Stimulated activated CD8-positive, alpha-beta memory T cell treated with anti-CD3 and anti-CD28 coated beads, Interleukin-4, amount 100 ng/mL, for 48 hours (primary cell): ENCODE results near the gene C19orf38.

Experiments
- DNase-seq: peaks from one replicate; pipeline ENCODE4 v3.0.0-alpha.2; 2020

The C19orf38 gene

GRCh38 chr19:10913716-10914340 lies 65.6 kb downstream of the C19orf38 start:
- DNase-seq = no peak

- no peak for DNase-seq
These were observed 67.2 kb downstream of the C19orf38 start for GRCh38 chr19:10915130-10916091.

- DNase-seq = no peak
These were observed 68.4 kb downstream of the C19orf38 start for GRCh38 chr19:10916602-10917001.

- no peak for DNase-seq
These were observed 70.1 kb downstream of the C19orf38 start for GRCh38 chr19:10918359-10918758.
